ENCODE measurements around the gene AXIN1.

The AXIN1 gene

DNA sequence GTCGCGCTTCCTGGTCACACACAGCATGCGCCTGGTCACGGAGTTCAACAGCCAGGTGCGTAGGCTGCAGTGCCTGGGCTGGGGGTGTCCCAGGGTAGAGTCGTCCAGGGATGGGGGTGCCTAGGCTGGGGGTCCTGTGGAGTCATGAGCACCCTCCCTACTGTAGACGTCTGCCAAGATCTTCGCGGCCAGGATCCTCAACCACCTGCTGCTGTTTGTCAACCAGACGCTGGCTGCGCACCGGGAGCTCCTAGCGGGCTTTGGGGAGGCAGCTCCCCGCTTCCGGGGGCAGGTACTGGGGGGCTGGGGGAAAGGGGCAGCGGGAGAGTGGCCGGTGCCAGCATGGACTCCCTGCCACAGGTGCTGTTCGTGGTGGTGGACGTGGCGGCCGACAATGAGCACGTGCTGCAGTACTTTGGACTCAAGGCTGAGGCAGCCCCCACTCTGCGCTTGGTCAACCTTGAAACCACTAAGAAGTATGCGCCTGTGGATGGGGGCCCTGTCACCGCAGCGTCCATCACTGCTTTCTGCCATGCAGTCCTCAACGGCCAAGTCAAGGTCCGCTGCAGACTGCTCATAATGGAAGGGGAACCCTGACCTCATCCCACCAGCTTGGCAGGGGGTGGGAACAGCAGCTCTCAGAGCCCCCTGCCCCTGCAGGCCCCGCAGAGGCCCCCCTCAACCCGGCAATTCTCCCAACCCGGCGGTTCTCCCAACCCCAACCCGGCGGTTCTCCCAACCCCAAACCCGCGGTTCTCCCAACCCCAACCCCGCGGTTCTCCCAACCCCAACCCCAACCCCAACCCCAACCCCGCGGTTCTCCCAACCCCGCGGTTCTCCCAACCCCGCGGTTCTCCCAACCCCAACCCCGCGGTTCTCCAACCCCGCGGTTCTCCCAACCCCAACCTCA is 67.1 kb downstream of the AXIN1 start:
- POLR2A ChIA-PET (ENCODE audit: low non-redundant PET) = no interaction called here
- TF ChIP-seq, protein P1, sequence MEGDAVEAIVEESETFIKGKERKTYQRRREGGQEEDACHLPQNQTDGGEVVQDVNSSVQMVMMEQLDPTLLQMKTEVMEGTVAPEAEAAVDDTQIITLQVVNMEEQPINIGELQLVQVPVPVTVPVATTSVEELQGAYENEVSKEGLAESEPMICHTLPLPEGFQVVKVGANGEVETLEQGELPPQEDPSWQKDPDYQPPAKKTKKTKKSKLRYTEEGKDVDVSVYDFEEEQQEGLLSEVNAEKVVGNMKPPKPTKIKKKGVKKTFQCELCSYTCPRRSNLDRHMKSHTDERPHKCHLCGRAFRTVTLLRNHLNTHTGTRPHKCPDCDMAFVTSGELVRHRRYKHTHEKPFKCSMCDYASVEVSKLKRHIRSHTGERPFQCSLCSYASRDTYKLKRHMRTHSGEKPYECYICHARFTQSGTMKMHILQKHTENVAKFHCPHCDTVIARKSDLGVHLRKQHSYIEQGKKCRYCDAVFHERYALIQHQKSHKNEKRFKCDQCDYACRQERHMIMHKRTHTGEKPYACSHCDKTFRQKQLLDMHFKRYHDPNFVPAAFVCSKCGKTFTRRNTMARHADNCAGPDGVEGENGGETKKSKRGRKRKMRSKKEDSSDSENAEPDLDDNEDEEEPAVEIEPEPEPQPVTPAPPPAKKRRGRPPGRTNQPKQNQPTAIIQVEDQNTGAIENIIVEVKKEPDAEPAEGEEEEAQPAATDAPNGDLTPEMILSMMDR (conservative IDR thresholded peaks at IDR 0.05; ENCODE audit: low read depth) = no peak
- CTCF ChIA-PET = no interaction called here

DNA sequence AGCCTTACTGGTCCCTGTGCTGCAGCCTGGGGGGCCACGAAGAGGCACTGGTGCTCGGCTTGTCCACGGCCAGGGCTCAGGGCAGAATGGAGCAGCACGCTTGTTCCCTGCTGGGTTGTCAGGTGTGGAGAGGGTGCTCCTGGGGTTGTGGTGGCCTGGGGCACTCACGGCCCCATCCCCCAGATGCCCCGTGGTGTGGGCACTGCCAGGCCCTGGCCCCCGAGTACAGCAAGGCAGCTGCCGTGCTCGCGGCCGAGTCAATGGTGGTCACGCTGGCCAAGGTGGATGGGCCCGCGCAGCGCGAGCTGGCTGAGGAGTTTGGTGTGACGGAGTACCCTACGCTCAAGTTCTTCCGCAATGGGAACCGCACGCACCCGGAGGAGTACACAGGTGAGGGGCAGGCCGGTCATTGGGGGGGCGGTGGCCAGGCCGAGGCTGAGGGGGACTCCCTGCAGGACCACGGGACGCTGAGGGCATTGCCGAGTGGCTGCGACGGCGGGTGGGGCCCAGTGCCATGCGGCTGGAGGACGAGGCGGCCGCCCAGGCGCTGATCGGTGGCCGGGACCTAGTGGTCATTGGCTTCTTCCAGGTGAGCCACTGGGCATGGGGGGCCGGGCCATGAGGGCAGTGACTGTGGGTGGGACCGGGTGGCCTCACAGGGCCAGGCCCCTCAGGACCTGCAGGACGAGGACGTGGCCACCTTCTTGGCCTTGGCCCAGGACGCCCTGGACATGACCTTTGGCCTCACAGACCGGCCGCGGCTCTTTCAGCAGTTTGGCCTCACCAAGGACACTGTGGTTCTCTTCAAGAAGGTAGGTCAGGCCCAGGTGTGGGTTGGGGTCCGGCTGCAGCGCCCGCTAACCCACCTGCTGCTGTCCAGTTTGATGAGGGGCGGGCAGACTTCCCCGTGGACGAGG is 68.1 kb downstream of the AXIN1 start:
- no peak overlapping the region for H3K27ac ChIP-seq
- no peak for DNase-seq (ENCODE audit: low spot score)
- POLR2A ChIA-PET (ENCODE audit: low non-redundant PET) = no interaction called here
- TF ChIP-seq, protein P1 (conservative IDR thresholded peaks at IDR 0.05; ENCODE audit: low read depth) = no peak
- CTCF ChIA-PET = interaction anchor here (0.7 kb wide), 1 partner anchor 9 kb away, joined by 4 read pairs; no protein-coding TSS in a partner anchor

More for the DNA sequence above, 67.1 kb downstream of the AXIN1 start:
- H3K27ac ChIP-seq = no peak overlapping the region
- DNase-seq (ENCODE audit: low spot score) = no peak

DNA sequence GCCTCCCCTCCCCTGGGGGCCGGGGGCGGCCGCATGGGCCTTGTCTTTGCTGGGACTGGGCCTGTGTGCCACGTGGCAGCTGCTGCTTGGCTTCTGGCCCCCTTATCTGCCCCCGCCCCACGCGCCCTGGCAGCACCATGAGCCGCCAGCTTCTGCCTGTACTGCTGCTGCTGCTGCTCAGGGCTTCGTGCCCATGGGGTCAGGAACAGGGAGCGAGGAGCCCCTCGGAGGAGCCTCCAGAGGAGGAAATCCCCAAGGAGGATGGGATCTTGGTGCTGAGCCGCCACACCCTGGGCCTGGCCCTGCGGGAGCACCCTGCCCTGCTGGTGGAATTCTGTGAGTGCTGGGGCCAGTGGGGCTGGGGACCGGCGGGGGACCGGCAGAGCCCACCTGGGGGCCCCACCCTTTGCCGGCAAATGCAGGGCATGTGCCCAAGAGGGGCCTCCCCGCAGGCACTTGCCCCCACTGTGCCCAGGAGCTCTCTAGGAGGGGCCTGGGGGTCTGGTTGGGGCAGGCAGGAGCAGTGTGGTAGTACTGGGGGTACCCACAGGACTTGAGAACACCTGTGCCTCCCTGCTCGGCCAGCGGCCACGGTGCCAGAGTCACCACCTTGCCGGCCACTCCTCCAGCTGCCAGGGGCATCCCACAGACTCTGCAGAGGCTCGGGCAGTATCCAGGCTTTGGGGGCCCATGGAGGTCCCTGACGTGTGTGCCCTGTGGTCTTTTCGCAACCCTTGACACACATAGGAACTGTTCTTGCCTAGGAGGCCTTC is 69.3 kb downstream of the AXIN1 start, which contains the start of gene PDIA2:
TSS of gene PDIA2 (plus strand) at position 132 of the 773 bp plus-strand sequence. CDS start at position 138, 6 bp downstream.
- TF ChIP-seq, protein P1 (conservative IDR thresholded peaks at IDR 0.05; ENCODE audit: low read depth) = no peak
- CTCF ChIA-PET = interaction anchor here (0.7 kb wide), 1 partner anchor 10 kb away, joined by 4 read pairs; no protein-coding TSS in a partner anchor
- no peak within 1 kb of the TSS for H3K27ac ChIP-seq
- DNase-seq (ENCODE audit: low spot score) = no peak
- POLR2A ChIA-PET (ENCODE audit: low non-redundant PET) = no interaction called here

DNA sequence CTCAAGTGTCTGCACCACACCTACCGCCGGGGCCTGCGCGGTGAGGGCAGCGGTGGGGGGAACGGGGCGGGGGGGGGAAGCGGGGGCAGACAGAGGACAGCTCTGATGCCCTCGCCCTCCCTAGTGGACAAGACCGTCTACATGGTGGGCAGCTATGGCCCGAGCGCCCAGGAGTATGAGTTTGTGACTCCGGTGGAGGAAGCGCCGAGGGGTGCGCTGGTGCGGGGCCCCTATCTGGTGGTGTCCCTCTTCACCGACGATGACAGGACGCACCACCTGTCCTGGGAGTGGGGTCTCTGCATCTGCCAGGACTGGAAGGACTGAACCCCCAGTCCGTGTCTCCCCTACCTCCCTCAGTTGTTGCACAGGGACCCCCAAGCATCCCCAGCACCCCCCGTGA is 70.0 kb downstream of the AXIN1 start:
- TF ChIP-seq, protein P1 (conservative IDR thresholded peaks at IDR 0.05; ENCODE audit: low read depth) = no peak
- ChIA-PET POLR2A (ENCODE audit: low non-redundant PET) (no interaction called here), CTCF (no interaction called here)
- H3K27ac ChIP-seq = no peak overlapping the region
- DNase-seq (ENCODE audit: low spot score) = no peak

DNA sequence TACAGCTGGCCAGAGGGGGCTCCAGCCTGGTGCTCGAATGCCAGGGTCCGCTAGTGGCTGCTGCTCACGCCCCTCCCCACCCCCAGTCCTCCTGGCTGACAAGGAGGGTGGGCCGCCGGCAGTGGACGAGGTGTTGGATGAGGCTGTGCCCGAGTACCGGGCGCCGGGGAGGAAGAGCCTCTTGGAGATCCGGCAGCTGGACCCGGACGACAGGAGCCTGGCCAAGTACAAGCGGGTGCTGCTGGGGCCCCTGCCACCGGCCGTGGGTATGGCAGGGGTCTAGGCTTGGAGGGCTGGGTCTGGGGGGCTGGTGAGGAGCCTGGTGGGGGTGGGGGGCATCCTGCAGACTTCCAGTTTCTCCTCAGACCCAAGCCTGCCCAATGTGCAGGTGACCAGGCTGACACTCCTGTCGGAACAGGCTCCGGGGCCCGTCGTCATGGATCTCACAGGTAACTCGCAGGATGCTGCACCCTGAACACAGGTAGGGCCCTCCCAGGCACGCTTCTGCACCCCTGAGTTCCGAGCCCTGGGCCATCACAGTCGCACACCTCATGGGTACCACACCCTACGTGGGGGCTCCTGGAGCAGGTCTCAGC is 70.8 kb downstream of the AXIN1 start:
- POLR2A ChIA-PET (ENCODE audit: low non-redundant PET) = no interaction called here
- DNase-seq (ENCODE audit: low spot score) = no peak
- TF ChIP-seq, protein P1 (conservative IDR thresholded peaks at IDR 0.05; ENCODE audit: low read depth) = no peak

More for the DNA sequence above, 70.8 kb downstream of the AXIN1 start:
- H3K27ac ChIP-seq = no peak overlapping the region
- CTCF ChIA-PET = no interaction called here

Measured in RWPE1 (cell line).